GM18858 (cell line): ENCODE measurements around the gene DXO.
"Not testable (repeated sequence)": the region's sequence is repeated elsewhere in the genome, so short reads cannot be mapped to it uniquely, and the experiment has no call there.

Source experiments
- ATAC-seq: cut with Tn5 transposase; IDR thresholded peaks from one replicate; pipeline ENCODE4 v1.9.1; 2021; ENCODE audit not compliant: unreplicated experiment

The DXO gene

DNA sequence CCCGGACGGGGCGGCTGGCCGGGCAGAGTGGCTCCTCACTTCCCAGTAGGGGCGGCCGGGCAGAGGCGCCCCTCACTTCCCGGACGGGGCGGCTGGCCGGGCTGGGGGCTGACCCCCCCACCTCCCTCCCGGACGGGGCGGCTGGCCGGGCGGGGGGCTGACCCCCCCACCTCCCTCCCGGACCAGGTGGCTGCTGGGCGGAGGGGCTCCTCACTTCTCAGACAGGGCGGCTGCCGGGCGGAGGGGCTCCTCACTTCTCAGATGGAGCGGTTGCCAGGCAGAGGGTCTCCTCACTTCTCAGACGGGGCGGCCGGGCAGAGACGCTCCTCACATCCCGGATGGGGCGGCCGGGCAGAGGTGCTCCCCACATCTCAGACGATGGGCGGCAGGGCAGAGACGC is 39.8 kb downstream of the DXO start:
- ATAC-seq, result not testable (repeated sequence)

DNA sequence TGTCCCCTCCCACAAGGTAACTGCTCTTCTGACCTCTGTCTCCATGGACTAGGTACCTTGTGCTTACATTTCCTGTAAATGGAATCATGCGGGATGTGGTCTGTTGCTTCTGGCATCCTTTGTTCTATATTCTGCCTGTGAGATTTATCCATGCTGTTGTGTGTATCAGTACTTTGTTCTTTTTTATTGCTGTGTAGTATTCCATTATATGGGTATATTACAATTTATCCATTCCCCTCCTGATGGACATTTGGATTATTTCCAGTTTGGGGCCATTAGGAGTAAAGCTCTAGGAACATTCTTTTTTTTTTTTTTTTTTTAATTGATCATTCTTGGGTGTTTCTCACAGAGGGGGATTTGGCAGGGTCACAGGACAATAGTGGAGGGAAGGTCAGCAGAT is 41.0 kb downstream of the DXO start:
- ATAC-seq, result no peak

DNA sequence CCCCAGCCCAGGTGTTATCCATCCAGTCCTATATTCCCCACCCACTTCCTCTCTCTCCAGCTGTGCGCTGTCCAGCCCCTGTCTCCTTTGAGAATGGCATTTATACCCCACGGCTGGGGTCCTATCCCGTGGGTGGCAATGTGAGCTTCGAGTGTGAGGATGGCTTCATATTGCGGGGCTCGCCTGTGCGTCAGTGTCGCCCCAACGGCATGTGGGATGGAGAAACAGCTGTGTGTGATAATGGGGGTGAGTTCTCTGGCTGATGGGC is 43.3 kb downstream of the DXO start:
- no peak for ATAC-seq

DNA sequence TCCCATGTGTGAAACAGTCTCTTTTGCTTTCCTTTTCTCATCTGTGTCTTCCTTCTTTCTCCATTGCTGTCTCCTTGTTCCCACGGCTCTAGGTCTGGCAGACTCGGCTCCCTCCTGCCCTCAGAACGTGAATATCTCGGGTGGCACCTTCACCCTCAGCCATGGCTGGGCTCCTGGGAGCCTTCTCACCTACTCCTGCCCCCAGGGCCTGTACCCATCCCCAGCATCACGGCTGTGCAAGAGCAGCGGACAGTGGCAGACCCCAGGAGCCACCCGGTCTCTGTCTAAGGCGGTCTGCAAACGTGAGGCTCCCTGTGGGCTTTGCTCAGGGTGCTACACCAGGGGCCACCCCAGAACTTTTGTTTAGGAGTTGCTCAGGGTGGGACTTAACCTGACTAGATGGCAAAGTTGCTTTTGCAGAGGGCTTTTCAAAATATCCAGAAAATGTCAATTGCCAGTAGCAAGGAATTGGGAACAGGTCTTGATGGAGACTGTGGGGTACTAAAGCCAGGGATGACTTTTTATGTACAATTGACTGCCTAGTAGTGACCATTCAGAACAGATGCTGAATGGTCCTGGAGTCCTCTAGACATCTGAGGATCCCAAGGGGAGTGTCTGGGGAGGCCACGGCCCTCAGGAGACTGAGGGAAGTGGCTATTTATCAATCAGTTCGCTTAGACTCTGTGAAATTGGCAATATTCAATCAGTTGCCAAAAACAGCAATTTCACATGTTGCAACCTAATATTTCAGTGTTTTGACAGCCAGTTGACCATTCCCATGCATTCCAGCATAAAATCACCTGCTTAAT is 43.9 kb downstream of the DXO start:
- no peak for ATAC-seq

DNA sequence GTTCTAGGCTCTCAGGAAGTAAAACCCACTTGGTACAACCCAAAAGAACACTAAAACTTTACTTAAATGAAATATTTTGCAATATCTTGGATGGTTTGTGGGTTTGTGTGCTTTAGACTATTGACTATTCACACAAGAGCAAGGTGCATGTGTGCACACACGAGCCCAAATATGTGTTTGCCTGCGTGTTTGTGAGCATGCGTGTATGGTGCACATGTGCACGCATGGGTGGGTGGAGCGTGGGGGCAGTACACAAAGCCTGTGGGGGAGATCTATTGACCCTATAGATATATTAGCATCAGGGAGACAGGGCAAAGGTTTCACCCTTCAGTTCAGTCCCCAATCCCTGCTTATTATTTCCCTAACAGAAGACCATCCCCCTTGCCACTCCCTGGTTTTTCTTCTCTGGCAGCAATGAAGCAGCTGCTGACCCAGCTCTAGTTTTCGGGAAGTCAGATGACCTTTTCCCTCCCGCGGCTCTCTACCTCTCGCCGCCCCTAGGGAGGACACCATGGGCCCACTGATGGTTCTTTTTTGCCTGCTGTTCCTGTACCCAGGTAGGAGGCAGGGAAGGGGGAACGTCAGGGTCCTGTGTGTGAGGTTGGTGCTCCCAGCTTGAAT is 44.6 kb downstream of the DXO start, which contains the start of gene C2:
TSS of gene C2 (plus strand) at position 476 of the 621 bp plus-strand sequence. CDS start at position 512, 36 bp downstream.
- no peak for ATAC-seq

DNA sequence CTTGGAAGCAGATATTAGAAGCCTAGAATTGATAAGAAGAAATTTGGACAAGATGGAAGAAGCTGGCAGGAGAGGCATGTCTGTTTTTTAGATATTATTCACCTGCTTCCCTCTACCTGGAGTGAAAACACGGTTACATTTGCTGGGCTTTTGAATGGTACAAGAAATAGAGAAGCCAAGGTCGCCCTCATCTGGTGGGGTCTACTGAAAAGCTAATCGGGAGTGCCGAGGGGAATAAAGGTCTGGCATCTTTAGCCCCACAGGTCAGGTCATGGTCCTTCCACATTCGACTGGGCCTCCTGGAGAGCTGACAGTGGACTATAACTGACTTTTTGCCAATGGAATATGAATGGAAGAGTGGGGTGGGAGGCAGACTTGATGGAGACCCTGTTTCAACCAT is 49.0 kb downstream of the DXO start:
- ATAC-seq, result no peak

DNA sequence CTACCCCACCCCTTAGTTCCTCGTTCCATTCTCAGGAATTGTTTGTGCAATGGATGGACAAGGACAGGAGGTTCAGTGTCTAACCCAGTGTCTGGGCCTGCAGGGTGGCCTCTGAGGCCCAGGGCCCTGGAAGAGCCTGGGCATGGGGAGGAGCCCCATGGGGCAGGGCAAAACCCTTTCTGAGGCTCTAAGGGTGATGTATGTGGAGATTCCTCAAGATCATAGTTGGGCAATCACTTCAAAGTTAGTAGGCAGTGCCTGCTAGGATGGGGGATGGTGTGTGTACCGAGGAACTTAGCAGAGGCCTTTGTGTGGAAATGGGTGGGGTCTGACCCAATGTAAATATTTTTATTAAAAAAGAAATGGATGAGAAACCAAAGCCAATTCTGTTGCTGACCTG is 51.1 kb downstream of the DXO start:
- no peak for ATAC-seq
